H1 (cell line): ENCODE measurements around the gene DMC1. TPM values are rescaled to one million over a fixed set of nuclear protein-coding genes. Genes with fewer than 3 reads are reported as not detected.

Source experiments
- polyA plus RNA-seq, 7 experiments: library from polyadenylated mRNA; depleted of rRNA in 3 of 7; stranded (reverse) in 5 of 7; unstranded in 2 of 7; fragments of >200 nt in 5 of 7; fragments of 200-250 nt in 2 of 7; gene quantifications; 1 replicate in 5 of 7; 2 replicates in 1 of 7; 4 replicates in 1 of 7; pipeline versions ENCODE4 v1.2.1 to v1.2.3, GENCODE V29; 2011 to 2013; ENCODE audit warnings: missing spikeins in 2 of 7, mixed read lengths in 2 of 7
- total RNA-seq: library from RNA; stranded (reverse); fragmentation: NEBNext Ultra II Directional; extraction: Animal tissue kit (Norgen Biotek cat#: 25700); gene quantifications from 2 replicates; pipeline ENCODE4 v1.2.1, GENCODE V29; 2021
- TF ChIP-seq, protein P1 (sequence below): fragments of 300-600 bp; sonication (generic); IDR thresholded peaks from 2 replicates; pipeline ENCODE4 v1.7.1; 2012; ENCODE audit warnings: low read length, moderate library complexity, mild to moderate bottlenecking, inconsistent platforms; ENCODE audit not compliant: insufficient replicate concordance

Gene DMC1
- total and polyA plus RNA-seq, 2 of the 8 experiments (the other 6 are each of a cell fraction or from before 2014, with no cell fraction given) = 3.8 to 7.2 TPM

DNA sequence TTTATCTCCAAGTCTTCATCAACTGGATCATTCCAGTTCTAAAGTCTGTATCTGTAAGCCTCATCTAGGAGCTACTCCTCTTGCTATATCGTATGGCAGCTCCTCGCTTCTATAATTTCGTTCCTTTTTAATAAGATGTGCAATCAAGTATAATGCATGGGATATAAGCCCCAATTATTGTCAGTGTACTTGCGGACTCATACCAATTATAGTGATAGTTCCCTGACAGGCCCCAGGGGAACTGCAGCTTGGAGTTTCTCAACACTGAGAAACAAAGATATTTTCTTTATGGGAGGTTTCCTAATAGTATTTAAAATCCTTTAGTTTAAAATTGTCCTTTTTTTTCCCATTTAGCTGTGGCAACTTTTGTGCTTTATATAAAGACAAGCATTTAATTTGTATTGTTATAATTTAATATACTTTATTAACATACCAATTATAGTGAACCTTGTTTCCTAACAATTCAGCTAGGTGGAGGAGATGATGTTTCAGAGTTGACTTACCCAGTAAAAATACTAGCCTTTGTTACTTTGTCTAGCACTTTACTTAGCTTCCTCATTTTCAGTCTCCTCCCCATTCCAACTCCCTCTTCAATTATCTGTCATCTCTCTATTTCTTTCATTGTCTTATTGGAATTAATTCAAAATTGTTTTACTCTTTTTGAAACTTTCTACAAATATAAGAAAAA lies 38.6 kb downstream of the DMC1 start (continued):
- TF ChIP-seq, protein P1, sequence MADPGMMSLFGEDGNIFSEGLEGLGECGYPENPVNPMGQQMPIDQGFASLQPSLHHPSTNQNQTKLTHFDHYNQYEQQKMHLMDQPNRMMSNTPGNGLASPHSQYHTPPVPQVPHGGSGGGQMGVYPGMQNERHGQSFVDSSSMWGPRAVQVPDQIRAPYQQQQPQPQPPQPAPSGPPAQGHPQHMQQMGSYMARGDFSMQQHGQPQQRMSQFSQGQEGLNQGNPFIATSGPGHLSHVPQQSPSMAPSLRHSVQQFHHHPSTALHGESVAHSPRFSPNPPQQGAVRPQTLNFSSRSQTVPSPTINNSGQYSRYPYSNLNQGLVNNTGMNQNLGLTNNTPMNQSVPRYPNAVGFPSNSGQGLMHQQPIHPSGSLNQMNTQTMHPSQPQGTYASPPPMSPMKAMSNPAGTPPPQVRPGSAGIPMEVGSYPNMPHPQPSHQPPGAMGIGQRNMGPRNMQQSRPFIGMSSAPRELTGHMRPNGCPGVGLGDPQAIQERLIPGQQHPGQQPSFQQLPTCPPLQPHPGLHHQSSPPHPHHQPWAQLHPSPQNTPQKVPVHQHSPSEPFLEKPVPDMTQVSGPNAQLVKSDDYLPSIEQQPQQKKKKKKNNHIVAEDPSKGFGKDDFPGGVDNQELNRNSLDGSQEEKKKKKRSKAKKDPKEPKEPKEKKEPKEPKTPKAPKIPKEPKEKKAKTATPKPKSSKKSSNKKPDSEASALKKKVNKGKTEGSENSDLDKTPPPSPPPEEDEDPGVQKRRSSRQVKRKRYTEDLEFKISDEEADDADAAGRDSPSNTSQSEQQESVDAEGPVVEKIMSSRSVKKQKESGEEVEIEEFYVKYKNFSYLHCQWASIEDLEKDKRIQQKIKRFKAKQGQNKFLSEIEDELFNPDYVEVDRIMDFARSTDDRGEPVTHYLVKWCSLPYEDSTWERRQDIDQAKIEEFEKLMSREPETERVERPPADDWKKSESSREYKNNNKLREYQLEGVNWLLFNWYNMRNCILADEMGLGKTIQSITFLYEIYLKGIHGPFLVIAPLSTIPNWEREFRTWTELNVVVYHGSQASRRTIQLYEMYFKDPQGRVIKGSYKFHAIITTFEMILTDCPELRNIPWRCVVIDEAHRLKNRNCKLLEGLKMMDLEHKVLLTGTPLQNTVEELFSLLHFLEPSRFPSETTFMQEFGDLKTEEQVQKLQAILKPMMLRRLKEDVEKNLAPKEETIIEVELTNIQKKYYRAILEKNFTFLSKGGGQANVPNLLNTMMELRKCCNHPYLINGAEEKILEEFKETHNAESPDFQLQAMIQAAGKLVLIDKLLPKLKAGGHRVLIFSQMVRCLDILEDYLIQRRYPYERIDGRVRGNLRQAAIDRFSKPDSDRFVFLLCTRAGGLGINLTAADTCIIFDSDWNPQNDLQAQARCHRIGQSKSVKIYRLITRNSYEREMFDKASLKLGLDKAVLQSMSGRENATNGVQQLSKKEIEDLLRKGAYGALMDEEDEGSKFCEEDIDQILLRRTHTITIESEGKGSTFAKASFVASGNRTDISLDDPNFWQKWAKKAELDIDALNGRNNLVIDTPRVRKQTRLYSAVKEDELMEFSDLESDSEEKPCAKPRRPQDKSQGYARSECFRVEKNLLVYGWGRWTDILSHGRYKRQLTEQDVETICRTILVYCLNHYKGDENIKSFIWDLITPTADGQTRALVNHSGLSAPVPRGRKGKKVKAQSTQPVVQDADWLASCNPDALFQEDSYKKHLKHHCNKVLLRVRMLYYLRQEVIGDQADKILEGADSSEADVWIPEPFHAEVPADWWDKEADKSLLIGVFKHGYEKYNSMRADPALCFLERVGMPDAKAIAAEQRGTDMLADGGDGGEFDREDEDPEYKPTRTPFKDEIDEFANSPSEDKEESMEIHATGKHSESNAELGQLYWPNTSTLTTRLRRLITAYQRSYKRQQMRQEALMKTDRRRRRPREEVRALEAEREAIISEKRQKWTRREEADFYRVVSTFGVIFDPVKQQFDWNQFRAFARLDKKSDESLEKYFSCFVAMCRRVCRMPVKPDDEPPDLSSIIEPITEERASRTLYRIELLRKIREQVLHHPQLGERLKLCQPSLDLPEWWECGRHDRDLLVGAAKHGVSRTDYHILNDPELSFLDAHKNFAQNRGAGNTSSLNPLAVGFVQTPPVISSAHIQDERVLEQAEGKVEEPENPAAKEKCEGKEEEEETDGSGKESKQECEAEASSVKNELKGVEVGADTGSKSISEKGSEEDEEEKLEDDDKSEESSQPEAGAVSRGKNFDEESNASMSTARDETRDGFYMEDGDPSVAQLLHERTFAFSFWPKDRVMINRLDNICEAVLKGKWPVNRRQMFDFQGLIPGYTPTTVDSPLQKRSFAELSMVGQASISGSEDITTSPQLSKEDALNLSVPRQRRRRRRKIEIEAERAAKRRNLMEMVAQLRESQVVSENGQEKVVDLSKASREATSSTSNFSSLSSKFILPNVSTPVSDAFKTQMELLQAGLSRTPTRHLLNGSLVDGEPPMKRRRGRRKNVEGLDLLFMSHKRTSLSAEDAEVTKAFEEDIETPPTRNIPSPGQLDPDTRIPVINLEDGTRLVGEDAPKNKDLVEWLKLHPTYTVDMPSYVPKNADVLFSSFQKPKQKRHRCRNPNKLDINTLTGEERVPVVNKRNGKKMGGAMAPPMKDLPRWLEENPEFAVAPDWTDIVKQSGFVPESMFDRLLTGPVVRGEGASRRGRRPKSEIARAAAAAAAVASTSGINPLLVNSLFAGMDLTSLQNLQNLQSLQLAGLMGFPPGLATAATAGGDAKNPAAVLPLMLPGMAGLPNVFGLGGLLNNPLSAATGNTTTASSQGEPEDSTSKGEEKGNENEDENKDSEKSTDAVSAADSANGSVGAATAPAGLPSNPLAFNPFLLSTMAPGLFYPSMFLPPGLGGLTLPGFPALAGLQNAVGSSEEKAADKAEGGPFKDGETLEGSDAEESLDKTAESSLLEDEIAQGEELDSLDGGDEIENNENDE = no peak
